GM21576 (cell line): ENCODE results near the gene DCPS.

Experiments
- ATAC-seq: cut with Tn5 transposase; IDR thresholded peaks from one replicate; pipeline ENCODE4 v1.9.1; 2021; ENCODE audit warnings: mild to moderate bottlenecking, moderate library complexity; ENCODE audit not compliant: unreplicated experiment

The DCPS gene

GRCh38 chr11:126327281-126328000 is 23.6 kb downstream of the DCPS start:
- no peak for ATAC-seq

- no peak for ATAC-seq
Observed at GRCh38 chr11:126328001-126328390, 24.1 kb downstream of the DCPS start.

DNA sequence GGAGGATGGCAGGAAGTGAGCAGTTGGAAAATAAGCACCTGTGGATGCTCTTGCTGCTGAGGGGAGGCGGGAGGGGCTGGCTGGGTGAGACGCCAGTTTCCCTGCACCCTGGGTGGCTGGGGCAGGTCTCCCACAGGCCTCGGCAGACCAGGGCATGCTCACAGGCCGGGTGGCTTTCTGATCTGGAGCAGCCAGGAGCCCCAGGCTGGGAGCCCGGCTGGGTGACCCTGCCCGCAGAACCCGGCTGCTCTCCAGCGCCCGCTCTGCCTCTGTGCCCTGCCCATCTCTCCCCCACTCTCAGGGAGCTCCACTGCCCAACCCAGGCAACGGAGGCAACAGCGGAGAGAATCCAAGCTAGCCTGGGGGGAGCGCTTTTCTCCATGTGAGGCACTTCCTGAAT is 24.6 kb downstream of the DCPS start:
- no peak for ATAC-seq

DNA sequence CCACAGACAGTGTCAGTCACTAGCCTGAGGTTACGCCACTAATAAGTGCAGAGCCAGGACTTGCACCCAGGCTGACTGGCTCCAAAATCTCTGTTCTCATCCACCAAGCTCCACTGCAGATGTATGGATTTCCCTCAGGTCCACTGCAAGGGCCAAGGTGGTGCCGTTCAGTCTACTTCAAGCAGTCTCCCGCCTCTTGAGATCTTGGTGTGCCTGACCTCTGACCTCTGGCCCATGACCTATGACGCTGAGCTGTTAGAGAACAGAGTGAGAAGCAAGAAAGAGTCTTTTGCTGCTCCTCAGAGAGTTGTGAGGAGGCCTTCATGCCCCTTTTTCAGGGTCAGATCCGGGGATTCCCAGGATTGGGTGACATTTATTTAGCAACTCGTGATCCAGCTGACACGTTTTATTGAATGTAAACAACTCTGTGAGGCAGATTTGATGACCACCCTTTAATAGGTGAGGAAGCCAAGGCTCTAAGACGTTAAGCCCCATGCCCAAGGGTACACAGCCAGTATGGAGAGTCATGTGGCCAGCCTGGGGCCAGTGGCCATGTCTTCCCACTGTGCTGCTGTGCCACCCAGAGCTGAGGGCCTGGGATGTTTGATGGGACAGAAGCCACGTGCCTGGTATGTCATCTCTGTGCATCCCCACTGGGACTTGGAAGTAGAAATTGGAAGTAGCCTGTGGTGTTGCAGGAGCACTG is 25.2 kb downstream of the DCPS start:
- ATAC-seq: no peak

GRCh38 chr11:126329644-126330211 is 25.9 kb downstream of the DCPS start:
- ATAC-seq: no peak

DNA sequence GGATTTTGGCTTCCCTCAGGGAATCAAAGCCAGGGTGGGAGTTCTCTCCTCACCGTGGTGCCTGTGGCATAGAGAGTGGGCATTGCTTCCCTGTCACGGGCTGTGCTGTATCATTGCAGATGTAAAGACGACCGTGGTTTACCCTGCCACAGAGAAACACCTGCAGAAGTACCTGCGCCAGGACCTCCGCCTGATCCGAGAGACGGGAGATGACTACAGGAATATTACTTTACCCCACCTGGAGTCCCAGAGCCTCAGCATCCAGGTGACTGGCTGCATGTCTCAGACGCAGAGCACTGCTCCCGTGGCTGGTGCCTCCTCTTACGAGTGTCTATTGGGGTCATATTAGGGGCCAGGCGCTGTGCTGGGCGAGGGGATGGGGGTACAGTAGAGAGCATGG is 27.4 kb downstream of the DCPS start:
- ATAC-seq: no peak

DNA sequence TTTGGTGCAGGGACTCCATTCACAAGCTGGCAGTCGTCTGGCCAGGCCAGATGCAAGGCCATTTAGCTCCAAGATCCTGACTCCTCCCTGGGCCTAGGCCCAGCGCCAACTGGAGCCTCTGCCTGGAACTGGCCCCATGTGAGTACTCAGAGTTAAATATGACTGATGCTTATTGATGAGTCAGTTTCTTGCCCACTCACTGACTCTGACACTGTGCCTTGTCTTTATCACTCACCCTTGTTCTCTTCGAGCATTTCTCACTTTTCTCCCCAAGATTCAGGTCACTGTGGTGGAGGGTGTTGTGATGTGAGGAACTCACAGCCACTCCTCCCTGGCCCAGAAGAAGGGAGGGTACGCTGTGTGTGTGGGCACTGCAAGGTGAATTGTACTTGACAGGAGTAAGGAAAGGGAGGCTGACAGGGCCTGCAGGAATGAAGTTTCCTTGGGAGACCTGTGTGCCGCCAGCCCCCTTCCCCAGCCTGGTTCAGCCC is 28.4 kb downstream of the DCPS start:
- ATAC-seq: no peak

- ATAC-seq: no peak
Observed at GRCh38 chr11:126333142-126333541, 29.3 kb downstream of the DCPS start.

DNA sequence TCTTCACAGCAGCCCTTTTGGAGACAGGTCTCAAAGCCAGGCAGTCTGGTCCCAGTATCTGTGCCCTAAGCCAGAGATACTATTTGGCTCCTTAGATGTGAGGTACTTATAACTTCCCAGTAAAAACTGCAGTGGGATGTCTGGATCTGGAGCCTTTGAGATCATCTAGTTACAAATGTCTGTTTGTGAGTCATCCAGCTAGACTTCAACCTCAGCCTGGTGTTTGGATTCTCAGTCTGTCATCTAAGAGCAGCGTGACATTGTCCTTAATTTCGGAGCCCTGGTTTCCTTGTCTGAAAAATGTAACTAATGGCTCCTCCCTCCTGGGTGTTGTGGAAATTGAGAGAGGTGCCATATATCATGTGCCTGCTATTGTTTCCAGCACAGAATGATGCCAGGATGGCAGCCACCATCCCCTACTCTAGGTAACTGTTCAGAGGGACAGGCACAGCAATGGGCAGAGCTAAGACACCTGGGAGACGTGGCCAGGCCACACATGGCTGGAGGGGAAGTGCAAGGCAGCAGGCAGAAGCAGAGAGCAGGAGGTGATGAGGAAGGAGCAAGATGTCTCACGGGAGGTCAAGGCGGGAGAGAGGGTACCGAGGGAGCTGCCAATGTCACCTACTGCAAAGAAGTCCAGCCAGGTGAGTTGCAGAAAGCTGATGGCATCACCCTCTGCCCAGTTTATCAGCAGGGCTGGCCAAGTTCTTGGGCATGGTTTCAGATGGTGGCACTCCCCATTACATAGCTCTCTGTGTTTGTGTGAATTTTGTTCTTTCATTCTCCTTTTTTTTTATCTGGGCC is 31.0 kb downstream of the DCPS start:
- no peak for ATAC-seq

DNA sequence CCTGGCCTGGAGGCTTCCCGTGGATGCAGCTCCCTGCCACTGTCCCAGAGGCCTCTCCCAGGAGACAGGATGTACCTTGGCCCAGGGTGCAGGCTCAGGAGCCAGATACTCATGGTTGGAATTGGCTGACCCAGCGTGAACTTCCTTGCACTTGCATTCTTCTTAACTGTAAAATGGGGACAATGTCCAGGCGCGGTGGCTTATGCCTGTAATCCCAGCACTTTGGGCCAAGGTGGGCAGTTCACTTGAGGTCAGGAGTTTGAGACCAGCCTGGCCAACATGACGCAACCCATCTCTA is 31.6 kb downstream of the DCPS start:
- no peak for ATAC-seq

- ATAC-seq: no peak
Observed at GRCh38 chr11:126336138-126336541, 32.3 kb downstream of the DCPS start.

DNA sequence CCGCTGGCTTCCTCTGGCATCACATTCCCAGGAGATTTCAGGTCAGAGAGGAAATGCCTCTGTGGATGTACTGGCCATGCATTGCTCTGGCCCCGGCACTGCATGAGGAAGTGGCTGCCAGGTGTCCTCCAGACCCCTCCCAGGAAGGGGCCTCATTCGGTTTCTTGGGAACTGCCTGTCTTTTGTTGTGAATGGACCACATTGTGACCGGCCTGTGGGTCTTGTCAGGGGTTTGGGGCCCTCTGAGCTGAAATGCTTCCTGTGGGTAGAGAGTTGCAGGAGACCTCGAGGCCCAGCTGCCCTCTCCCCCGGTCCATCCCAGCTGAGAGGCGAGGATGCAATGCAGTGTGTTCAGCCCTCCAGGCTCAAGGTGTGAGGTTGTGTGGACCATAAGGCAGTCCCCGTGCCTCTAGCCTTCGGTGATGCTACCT is 32.8 kb downstream of the DCPS start:
- no peak for ATAC-seq

- no peak for ATAC-seq
Observed at GRCh38 chr11:126337126-126337473, 33.2 kb downstream of the DCPS start.

- no peak for ATAC-seq
Observed at GRCh38 chr11:126337474-126338241, 33.8 kb downstream of the DCPS start.

GRCh38 chr11:126338346-126339055 is 34.6 kb downstream of the DCPS start:
- no peak for ATAC-seq

DNA sequence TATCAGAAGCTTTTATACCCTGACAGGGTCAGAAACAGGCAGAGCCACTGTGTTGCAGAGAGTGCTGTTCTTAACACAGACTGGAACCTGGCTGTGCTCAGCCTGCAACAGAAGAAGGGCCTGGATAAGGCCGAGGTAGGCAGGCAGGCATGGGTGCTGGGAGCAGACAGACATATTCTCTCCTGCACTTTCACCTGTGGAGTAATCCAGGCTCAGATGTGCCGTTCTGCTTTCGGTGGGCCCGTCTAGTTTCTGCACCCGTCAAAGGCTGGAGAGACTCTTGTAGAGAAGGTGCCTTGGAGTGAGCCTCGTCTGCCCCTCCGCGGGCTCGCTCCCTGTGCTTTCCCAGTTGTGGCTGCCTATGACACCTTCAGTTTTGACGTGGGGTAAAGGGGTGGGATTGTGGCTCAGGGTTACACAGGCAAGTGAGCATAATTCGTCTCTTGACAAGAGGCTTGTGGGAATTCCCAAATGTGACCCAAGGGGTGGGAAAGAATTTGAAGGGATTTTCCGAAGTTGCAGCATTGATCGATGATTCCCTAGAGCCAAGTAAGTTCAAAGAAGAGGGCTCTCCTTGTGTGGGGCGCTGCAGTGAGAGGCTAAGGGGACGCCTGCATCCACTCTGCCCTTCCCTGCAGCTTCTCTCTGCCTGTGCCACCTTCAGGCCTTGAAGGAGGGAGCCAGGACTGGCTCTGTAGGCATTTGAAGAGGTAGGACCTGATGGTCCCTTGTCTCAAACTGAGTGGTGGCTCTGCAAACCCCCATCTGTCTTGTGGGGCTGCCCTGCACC is 35.4 kb downstream of the DCPS start:
- ATAC-seq: no peak

GRCh38 chr11:126339863-126340434 is 36.1 kb downstream of the DCPS start:
- ATAC-seq: no peak

DNA sequence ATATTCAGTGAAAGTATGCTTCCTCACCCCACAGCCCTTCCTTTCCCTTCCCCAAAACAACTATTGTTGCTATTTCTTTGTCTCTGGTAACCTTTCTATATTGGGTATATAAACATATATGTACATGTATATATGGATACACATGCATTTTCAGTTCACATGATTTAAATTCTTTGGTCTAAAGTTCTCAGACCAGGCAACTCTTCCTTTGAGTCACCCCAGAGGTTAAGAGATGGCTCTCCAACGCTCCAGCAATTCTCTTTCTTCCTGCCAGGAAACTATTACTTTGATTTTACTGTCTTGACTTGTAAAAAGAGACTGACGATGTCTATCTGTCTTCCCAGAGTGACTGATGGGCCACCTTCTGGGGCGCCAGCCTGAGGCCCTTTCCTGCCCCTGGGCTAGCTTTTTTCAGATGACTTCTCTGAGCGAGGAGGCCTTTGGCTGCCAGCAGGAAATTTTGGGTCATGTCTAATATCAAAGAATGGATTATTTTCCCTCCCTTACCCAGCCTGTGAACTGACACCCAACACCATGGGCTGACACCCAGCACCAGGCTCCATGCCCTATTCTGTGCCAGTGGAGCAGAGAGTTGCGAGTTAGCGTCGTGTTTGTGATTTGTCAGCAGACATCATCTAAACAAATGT is 37.2 kb downstream of the DCPS start:
- no peak for ATAC-seq

DNA sequence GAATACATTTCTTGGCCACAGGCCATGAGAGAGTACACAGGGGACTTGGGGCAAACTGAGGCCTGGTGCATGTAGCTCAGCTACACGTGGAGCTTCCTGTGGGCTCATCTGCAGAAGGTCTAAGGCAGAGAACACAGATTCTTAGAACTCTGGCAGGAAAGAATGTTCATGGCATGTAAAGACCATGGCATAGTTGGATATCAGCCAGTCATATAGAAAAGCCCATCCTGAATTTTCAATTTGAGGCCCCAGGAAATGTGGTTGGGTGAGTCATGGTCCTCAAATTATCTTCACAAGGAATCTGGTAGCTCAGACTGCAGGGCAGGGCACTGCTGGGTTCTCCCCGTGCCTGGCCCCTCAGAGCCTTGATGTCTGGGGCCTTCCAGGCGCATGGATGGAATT is 37.9 kb downstream of the DCPS start:
- no peak for ATAC-seq
